IPS-20b (cell line): ENCODE measurements around the gene PPP1R3E.

Experiments
- H3K27ac ChIP-seq: one replicate; pipeline ENCODE4 v1.5.1; 2013; ENCODE audit warnings: low read length
- H3K27me3 ChIP-seq: 2 replicates; pipeline ENCODE4 v1.6.1; 2013; ENCODE audit warnings: mild to moderate bottlenecking, low read length, inconsistent platforms; ENCODE audit not compliant: insufficient read depth
- H3K36me3 ChIP-seq: 2 replicates; pipeline ENCODE4 v1.6.1; 2013; ENCODE audit warnings: low read depth, mild to moderate bottlenecking, inconsistent platforms, low read length, moderate library complexity; ENCODE audit not compliant: insufficient read depth
- H3K4me1 ChIP-seq: 2 replicates; pipeline ENCODE4 v1.6.1; 2013; ENCODE audit warnings: mild to moderate bottlenecking, control low read depth, inconsistent platforms, low read length, moderate library complexity; ENCODE audit not compliant: insufficient read depth
- H3K4me3 ChIP-seq: 2 replicates; pipeline ENCODE4 v1.5.1; 2013; ENCODE audit warnings: mild to moderate bottlenecking, low read length, inconsistent platforms
- H3K9ac ChIP-seq: 2 replicates; pipeline ENCODE4 v1.6.1; 2013; ENCODE audit warnings: low read depth, mild to moderate bottlenecking, inconsistent platforms, low read length, moderate library complexity
- H3K9me3 ChIP-seq: 2 replicates; pipeline ENCODE4 v1.6.1; 2013; ENCODE audit warnings: mild to moderate bottlenecking, low read depth, low read length, inconsistent platforms; ENCODE audit not compliant: insufficient read depth

The PPP1R3E gene

GRCh38 chr14:23302290-23303225 lies at the start of gene PPP1R3E:
PPP1R3E (minus strand) TSS chr14:23302859; CDS start chr14:23302576, 283 bp downstream.
- Histone ChIP-seq H3K27ac (no peak within 1 kb of the TSS), H3K36me3 (no peaks in the 10 kb centered on the region), H3K4me3 (peak within 1 kb of the TSS; percentile 72), H3K9me3 (no peaks in the 10 kb centered on the region), H3K27me3 (peaks cover 52% of the 10 kb centered on the region), H3K4me1 (peaks cover 7% of the 10 kb centered on the region; the same call in 1 of the 2 replicates), H3K9ac (peak within 1 kb of the TSS; percentile 78; the same call in 1 of the 2 replicates)

DNA sequence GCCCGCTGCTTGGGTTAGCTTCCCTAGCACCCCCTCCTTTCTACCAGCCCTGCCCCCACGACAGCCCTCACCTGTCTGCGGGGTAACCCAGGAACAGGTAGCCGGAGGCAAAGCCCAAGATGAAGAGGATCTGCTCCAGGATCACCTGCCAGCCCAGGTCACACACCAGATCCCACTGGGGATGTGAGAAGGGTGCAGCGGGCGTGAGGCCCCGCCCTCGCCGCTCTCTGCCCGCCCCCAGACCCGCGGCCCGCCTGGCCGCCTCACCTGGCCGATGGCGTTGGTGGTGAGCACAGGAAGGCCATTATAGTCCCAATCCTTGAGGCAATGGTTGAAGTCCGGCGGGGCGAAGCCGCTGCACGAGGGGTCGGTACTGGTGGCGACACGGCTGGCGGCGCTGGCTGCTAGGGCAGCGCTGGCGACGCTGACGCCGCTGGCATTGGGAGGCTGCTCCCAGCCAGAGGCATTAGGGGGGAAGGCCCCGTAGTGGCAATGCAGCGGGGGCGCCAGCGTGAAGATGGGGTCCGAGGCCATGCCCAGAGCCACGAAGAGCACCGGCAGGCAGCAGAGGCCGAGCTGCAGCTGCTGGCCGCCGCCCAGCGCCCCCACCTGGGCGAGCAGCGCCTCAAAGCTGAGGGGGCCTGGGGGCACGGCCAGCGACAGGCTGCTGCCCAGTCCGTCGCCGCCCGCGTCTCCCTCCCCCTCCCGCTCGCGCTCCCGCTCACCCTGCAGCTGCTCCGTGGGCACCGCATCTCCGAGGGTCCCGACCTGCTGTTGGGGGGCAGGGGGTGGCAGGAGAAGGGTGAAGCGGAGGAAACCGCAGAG lies 49.2 kb upstream of the PPP1R3E start:
- peak overlapping the region; percentile 79 for H3K4me3 ChIP-seq
- no peaks in the 10 kb centered on the region for H3K9me3 ChIP-seq
- H3K9ac ChIP-seq, result peak overlapping the region; percentile 60; the same call in 1 of the 2 replicates
- H3K27ac ChIP-seq, result no peak overlapping the region
- peaks cover 32% of the 10 kb centered on the region for H3K27me3 ChIP-seq
- 0 out of 2 replicates have a peak, but pooled peaks cover 13% of the 10 kb centered on the region for H3K36me3 ChIP-seq
- peaks cover 5% of the 10 kb centered on the region; the same call in 1 of the 2 replicates for H3K4me1 ChIP-seq

DNA sequence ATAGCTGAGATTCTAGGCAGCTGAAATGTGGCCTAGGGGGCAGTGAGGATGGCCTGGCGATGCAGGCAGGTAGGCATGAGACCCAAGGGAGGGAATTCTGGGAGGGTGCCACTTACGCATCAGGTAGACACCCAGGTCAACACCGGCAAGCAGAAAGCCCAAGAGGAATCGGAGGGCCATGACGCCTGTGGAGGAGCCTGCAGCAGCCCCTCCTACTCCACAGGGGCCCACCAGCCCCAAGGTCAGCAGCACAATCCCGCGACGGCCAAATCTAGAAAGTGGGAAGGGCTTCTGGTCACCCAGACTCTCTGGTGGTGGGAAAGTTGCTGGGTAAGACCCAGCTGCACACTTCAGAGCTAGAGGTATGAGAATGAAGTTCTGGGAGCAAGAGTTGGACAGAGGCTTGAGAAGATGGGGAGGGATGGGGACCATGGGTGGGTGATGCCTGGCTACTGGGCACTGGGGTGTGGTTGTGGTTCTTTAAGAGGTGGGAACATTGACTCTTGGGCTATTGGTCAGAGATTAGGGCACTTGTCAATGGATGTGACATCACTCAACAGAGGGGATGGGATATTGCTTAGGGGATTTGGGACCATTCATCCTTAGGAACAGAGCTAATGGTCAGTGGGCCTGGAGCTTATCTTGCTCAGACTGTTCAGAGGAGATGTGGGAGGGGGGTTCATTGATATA lies 46.6 kb upstream of the PPP1R3E start:
- Histone ChIP-seq H3K4me1 (peaks cover 5% of the 10 kb centered on the region; the same call in 1 of the 2 replicates), H3K9ac (no peak overlapping the region), H3K27me3 (peaks cover 30% of the 10 kb centered on the region), H3K36me3 (0 out of 2 replicates have a peak, but pooled peaks cover 6% of the 10 kb centered on the region), H3K9me3 (no peaks in the 10 kb centered on the region), H3K4me3 (no peak overlapping the region), H3K27ac (no peak overlapping the region)

DNA sequence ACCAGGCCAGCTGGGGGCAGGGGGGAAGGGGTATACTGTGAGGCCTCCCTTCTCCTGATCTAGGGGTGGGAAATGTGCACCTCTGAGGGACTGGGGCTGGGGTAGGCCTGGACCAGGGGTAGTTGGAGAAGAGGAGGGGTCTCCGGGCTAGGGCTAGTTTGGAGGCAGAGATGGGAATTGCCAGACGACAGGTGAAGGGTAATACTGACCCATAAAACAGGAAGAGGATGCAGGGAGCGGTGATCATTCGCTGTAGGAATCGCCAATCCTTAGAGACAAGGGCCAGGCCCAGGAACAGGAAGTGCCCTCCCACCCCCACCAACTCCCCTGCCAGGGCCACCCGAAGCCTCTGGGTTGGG lies 45.6 kb upstream of the PPP1R3E start:
- H3K4me1 ChIP-seq, result peaks cover 3% of the 10 kb centered on the region; the same call in 1 of the 2 replicates
- no peak overlapping the region for H3K27ac ChIP-seq
- H3K9me3 ChIP-seq, result no peaks in the 10 kb centered on the region
- no peak overlapping the region for H3K9ac ChIP-seq
- H3K36me3 ChIP-seq, result 0 out of 2 replicates have a peak, but pooled peaks cover 6% of the 10 kb centered on the region
- H3K4me3 ChIP-seq, result no peak overlapping the region
- peaks cover 20% of the 10 kb centered on the region for H3K27me3 ChIP-seq

DNA sequence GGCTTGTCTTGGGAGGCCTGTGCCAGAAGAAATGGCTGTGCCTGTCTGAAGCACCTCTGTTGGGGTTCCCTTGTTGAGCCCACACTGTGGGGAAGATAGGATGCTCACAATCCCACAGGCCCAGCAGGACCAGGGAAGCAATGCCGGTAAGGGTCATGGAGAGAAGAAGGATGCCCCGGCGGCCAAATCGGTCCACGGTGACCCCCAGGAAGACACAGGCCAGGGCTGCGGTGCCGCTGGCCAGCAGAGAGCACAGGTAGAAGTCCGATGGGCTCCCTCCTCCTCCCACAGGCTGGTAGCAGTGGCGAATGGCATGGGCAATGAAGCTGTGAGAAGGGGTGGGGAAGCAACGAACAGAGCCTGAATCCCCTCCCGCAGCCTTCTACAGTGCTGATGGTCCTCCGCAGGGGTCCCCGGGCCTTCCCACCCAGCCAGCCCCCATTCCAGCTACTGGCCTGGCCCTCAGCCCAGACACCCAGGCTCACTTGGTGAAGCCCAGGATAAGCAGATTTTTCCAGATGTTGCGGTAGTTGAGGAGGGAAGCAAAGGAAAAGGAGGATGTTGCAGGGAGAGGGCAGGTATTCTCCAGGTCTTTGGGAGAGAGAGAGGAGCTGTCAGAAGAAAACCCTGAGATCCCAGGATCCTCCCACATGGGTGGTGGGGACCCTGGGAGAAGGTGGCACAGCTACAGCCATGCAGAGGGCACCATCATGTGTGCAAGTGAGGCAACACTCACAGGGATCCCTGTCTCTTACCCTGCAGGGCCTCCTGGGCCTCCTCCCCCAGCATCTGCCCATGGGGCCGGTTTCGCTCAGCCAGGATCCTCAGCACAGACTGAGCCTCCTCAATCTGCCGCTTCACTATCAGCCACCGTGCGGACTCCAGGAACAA lies 45.0 kb upstream of the PPP1R3E start:
- Histone ChIP-seq H3K27ac (no peak overlapping the region), H3K4me3 (no peak overlapping the region), H3K27me3 (peaks cover 17% of the 10 kb centered on the region), H3K36me3 (0 out of 2 replicates have a peak, but pooled peaks cover 6% of the 10 kb centered on the region), H3K9ac (no peak overlapping the region), H3K9me3 (no peaks in the 10 kb centered on the region), H3K4me1 (peaks cover 4% of the 10 kb centered on the region; the same call in 1 of the 2 replicates)

DNA sequence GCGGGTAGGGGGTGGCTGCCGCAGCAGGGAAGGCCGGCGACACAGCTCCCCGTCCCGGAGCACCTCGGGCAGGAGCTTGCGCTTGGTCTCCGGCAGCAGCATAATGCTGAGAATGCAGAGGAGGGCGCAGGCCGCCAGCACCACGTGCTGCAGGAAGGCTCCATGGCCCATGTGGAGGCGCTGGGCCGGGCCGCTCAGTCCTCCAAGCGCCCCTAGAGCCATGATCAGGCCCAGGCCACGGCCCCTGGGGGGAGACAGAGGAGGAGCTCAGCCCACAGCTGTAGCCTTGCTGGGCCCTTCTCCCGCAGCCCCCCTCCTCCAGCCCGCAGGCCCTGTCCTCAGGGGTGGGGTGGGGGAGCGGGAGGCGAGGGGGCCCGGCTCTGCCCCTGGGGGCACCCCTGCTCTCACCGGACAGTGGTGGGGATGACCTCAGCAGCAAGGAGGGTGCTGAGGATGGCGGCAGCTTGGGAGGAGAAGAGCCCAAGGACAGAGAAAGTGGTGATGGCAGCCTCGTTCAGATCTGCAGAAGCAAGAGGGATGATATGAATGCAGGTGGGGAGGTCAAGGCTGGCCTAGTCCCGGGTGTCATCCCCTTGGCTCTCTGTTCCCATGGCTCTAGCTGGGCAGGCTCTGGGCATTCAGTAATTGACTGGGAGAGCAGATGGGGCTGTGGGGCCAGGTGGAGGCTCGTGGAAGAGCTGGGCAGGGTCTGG lies 44.2 kb upstream of the PPP1R3E start:
- Histone ChIP-seq H3K36me3 (0 out of 2 replicates have a peak, but pooled peaks cover 6% of the 10 kb centered on the region), H3K9ac (no peak overlapping the region), H3K4me1 (peaks cover 4% of the 10 kb centered on the region; the same call in 1 of the 2 replicates), H3K27me3 (peaks cover 16% of the 10 kb centered on the region), H3K9me3 (no peaks in the 10 kb centered on the region), H3K27ac (no peak overlapping the region), H3K4me3 (no peak overlapping the region)

- Histone ChIP-seq H3K27ac (no peak overlapping the region), H3K9ac (no peak overlapping the region), H3K27me3 (peaks cover 9% of the 10 kb centered on the region), H3K4me3 (no peak overlapping the region), H3K4me1 (peaks cover 4% of the 10 kb centered on the region; the same call in 1 of the 2 replicates), H3K9me3 (peaks cover 3% of the 10 kb centered on the region; the same call in 1 of the 2 replicates), H3K36me3 (0 out of 2 replicates have a peak, but pooled peaks cover 6% of the 10 kb centered on the region)
Measured at GRCh38 chr14:23345987-23346692, 43.5 kb upstream of the PPP1R3E start.

DNA sequence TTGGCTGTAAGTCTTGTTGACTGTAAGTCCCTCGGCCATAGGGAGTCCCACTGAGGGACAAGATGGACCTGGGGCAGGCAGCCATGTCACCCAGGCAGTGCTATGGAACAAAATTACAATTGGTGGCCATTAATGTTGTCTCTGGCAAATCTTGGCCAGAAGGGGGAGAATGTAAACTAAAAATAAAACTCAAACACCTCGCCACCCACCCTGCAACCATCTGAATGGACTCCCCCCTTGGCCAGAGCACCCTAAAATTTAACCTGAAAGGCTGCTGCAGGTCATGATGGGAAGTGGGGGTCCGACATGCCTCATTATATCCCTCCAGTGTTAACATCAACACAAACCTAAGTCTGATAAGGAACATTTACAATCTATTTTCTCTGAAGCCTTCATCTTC lies 41.8 kb upstream of the PPP1R3E start:
- H3K4me3 ChIP-seq, result no peak overlapping the region
- H3K4me1 ChIP-seq, result peaks cover 4% of the 10 kb centered on the region; the same call in 1 of the 2 replicates
- H3K27ac ChIP-seq, result no peak overlapping the region
- H3K9me3 ChIP-seq, result peaks cover 19% of the 10 kb centered on the region
- H3K36me3 ChIP-seq, result 0 out of 2 replicates have a peak, but pooled peaks cover 6% of the 10 kb centered on the region
- H3K9ac ChIP-seq, result no peak overlapping the region
- H3K27me3 ChIP-seq, result no peaks in the 10 kb centered on the region

GRCh38 chr14:23339506-23340268 lies 37.0 kb upstream of the PPP1R3E start:
- peaks cover 4% of the 10 kb centered on the region; the same call in 1 of the 2 replicates for H3K4me1 ChIP-seq
- H3K36me3 ChIP-seq, result no peaks in the 10 kb centered on the region
- peaks cover 39% of the 10 kb centered on the region for H3K9me3 ChIP-seq
- no peaks in the 10 kb centered on the region for H3K27me3 ChIP-seq
- no peak overlapping the region for H3K9ac ChIP-seq
- no peak overlapping the region for H3K27ac ChIP-seq
- no peak overlapping the region for H3K4me3 ChIP-seq
